NCI-H446 (cell line): Measurements from ENCODE around the gene GPR15.
"Not testable (repeated sequence)": the region's sequence is repeated elsewhere in the genome, so short reads cannot be mapped to it uniquely, and the experiment has no call there.

Experiments
- DNase-seq, 2 experiments: peaks; one replicate each; lab custom pipeline; 2025; lab: John Stamatoyannopoulos, UW

GPR15 gene

GRCh38 chr3:98558100-98558827, 26.5 kb downstream of the GPR15 start:
- no peak for DNase-seq

DNA sequence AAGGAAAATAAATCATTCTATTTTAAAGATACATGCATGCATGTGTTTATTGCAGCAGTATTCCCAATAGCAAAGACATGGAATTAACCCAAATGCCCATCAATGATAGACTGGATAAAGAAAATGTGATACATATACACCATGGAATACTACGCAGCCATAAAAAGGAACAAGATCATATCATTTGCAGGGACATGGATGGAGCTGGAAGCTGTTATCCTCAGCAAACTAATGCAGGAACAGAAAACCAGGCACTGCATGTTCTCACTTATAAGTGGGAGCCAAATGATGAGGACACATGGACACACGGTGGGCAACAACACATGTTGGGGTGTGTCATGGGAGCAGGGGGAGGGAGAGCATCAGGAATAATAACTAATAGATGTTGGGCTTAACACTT, 28.0 kb downstream of the GPR15 start:
- DNase-seq, result not testable (repeated sequence)

DNA sequence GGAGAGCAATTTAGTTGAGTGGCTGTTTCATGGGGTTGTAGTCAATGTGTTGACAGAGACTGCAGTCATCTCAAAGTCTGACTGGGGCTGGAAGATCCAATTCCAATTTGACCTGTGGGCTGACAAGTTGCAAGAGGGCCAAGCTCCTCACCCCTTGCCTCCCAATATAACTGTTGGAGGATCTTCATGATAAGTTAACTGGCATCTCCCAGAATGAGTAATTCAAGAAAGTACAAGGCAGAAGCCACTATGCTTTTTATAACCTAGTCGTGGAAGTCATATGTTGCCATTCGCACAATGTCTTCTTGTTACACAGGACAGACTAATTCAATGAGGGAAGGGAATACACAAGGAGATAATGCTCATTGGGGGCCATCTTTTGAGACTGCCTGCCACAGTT, 29.1 kb downstream of the GPR15 start:
- DNase-seq, result no peak

GRCh38 chr3:98561727-98562521, 30.1 kb downstream of the GPR15 start:
- no peak for DNase-seq

GRCh38 chr3:98563661-98564281, 32.0 kb downstream of the GPR15 start:
- DNase-seq, result no peak

GRCh38 chr3:98564282-98565005, 32.7 kb downstream of the GPR15 start:
- no peak for DNase-seq

DNA sequence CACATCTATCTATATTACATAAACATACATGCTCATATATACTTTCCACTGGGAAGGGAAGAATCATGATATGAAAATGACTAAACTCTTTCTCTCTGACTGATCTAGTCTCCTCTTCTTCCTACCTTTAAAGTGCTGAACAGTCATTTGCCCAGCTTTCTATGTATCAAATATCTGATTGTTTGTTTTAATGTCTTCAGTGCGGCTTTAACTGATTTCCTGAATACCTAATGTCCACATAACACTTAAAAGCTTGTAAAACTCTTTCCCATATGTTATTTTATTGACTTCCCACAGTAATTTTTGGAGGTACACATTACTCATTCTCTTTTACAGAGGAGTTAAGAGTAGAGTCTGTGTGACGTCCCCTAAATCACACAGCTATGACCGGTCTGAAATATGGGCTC, 33.5 kb downstream of the GPR15 start:
- DNase-seq, result no peak

- no peak for DNase-seq
These were observed 34.1 kb downstream of the GPR15 start for GRCh38 chr3:98565843-98566242.

- DNase-seq, result no peak
These were observed 36.0 kb downstream of the GPR15 start for GRCh38 chr3:98567666-98568270.

GRCh38 chr3:98568402-98568801, 36.6 kb downstream of the GPR15 start:
- DNase-seq, result no peak

- peak in 1 of 2 experiments; percentile 18 for DNase-seq
These were observed 41.5 kb downstream of the GPR15 start for GRCh38 chr3:98573181-98573728.

- no peak for DNase-seq
These were observed 42.4 kb downstream of the GPR15 start for GRCh38 chr3:98574132-98574531.

DNA sequence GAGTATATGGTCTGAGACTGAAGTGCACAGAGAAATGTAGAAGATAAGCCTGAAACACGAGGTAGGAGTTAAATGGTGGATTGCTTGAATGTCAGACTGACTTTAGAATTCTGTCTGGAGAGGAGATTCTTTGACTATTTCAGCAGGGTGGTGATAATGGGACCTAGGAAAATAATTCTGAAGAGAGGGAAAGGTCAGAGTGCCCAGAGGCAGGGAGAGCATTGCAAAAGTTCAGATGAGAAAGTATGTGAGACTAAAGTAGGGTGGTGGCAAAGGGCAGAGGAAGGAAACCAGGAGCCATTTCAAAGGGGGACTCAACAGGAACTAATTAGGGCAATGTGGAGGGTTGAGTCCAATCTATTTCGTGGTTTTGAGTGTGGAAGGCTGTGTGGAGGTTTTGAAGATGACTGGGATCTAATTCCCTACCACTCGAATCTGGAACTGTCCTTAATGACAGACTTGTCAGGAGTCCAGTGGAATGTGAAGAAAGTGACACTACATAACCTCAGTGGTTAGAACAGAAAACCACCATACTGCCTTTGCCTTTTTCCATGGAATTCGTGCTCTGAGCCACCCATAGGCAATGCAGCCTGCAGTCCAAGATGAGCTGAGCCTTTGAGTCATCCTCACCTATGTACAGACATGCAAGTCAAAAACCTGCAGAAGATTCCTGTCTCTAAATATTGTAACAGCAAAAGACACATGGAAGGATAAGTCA, 45.6 kb downstream of the GPR15 start:
- DNase-seq, result no peak

DNA sequence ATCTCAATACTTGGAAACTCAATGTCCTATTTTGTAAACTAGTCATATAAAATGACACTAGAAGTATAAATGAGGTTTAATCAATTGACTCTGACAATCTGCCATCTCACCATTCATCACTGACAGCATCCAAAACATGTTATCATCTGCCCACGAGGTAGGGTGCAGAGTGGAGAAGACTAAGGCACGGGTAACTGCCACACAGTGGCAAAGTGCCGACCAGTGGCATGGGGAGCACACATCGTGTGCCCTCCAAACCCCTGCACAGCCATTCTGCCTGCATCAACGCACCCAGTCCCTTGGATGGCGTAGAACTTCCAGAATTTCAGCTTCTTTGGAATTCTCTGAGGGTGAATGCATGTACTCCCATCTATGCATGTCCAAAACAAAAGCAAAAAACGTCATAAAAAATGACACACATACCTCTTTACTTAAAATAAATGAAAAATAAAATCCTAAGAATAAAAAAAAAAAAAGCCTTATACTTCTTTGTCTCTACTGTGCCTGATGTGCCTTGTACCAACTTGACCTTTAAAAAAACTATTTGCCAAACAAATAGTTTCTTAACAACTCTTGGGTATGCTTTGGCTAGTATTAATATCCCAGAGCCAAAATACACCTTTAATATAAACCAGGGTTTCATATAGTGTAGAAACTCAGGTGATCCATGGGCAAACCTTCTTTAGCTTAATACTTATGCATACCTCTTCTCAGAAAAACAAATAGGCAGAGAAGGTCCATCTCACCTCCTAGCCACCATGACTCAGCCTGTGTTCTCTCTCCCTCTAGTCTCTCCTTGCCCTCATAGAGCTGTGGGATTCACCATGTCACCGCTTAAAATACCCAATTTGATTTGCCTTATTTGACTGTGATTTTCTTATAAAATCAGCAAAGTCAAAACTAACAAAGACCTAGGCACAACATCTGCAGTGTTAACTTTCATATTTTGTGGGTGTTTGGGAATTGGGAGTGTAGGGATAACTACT, 48.9 kb downstream of the GPR15 start:
- no peak for DNase-seq

GRCh38 chr3:98581474-98581873, 49.7 kb downstream of the GPR15 start:
- no peak for DNase-seq

DNA sequence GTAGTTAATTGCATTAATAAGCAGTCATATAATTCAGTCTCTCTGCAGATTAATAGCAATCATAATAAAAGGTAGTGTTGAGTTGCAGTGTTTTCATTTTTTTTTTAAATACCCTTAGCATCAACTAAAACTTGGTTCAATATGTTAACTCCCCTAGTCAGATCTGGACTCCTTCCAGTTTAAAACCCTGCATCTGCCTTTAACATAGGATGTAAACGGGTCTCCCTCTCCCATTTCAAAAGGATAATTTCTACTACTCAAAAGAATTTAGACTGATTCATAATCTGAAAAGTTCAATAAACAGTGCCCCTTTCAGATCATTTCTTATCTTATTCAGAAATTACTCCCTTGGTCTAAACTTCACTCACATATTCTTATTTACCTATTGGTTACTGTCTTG, 50.3 kb downstream of the GPR15 start:
- no peak for DNase-seq

- DNase-seq, result no peak
These were observed 52.0 kb downstream of the GPR15 start for GRCh38 chr3:98583766-98584165.
